Parathyroid adenoma (tissue), 2 donors: ENCODE measurements around the gene PNLIPRP1.

Experiments used
- H2AFZ ChIP-seq: fragments of 300-600 bp; sonication (generic); one replicate; pipeline ENCODE4 v1.7.0; 2017; ENCODE audit warnings: antibody characterized with exemption, mild to moderate bottlenecking
- H3K27ac ChIP-seq: fragments of 300-600 bp; sonication (generic); one replicate; pipeline ENCODE4 v1.7.0; 2017
- H3K27me3 ChIP-seq: fragments of 300-600 bp; sonication (generic); one replicate; pipeline ENCODE4 v1.7.0; 2017; ENCODE audit warnings: low read length; ENCODE audit not compliant: control insufficient read depth, insufficient read depth
- H3K36me3 ChIP-seq: fragments of 300-600 bp; sonication (generic); one replicate; pipeline ENCODE4 v1.7.0; 2017; ENCODE audit warnings: low read length; ENCODE audit not compliant: control insufficient read depth, insufficient read depth
- H3K4me1 ChIP-seq: fragments of 300-600 bp; sonication (generic); one replicate; pipeline ENCODE4 v1.7.0; 2017; ENCODE audit warnings: control low read depth
- H3K4me2 ChIP-seq: fragments of 300-600 bp; sonication (generic); one replicate; pipeline ENCODE4 v1.7.0; 2017; ENCODE audit warnings: low read length
- H3K4me3 ChIP-seq: fragments of 300-600 bp; sonication (generic); one replicate; pipeline ENCODE4 v1.7.0; 2017; ENCODE audit warnings: low read depth, low read length
- H3K79me2 ChIP-seq: fragments of 300-600 bp; sonication (generic); one replicate; pipeline ENCODE4 v1.7.0; 2017; ENCODE audit warnings: control low read depth
- H3K9ac ChIP-seq: fragments of 300-600 bp; sonication (generic); one replicate; pipeline ENCODE4 v1.7.0; 2017; ENCODE audit warnings: mild to moderate bottlenecking
- H3K9me3 ChIP-seq: fragments of 300-600 bp; sonication (generic); one replicate; pipeline ENCODE4 v1.7.0; 2017; ENCODE audit warnings: low read length; ENCODE audit not compliant: control insufficient read depth
- CTCF ChIP-seq: fragments of 300-600 bp; sonication (generic); IDR thresholded peaks from one replicate; pipeline ENCODE4 v1.7.0; 2017; ENCODE audit warnings: antibody characterized with exemption, mild to moderate bottlenecking
- donor health status: primary hyperparathyroidism.

The PNLIPRP1 gene

GRCh38 chr10:116654816-116655215 lies 64.1 kb downstream of the PNLIPRP1 start:
- Histone ChIP-seq H3K79me2 (no peaks in the 10 kb centered on the region), H3K9me3 (no peaks in the 10 kb centered on the region), H3K4me2 (no peak overlapping the region), H3K4me3 (no peak overlapping the region), H2AFZ (no peak overlapping the region), H3K27ac (no peak overlapping the region), H3K4me1 (no peaks in the 10 kb centered on the region), H3K27me3 (no peaks in the 10 kb centered on the region), H3K9ac (no peak overlapping the region), H3K36me3 (no peaks in the 10 kb centered on the region)
- TF ChIP-seq CTCF: no peak

- no peaks in the 10 kb centered on the region for H3K9me3 ChIP-seq
- TF ChIP-seq CTCF: no peak
- H2AFZ ChIP-seq: no peak overlapping the region
- H3K27me3 ChIP-seq: no peaks in the 10 kb centered on the region
- no peak overlapping the region for H3K27ac ChIP-seq
- H3K9ac ChIP-seq: no peak overlapping the region
- no peaks in the 10 kb centered on the region for H3K79me2 ChIP-seq
- H3K4me3 ChIP-seq: no peak overlapping the region
- H3K4me1 ChIP-seq: no peaks in the 10 kb centered on the region
- no peaks in the 10 kb centered on the region for H3K36me3 ChIP-seq
- no peak overlapping the region for H3K4me2 ChIP-seq
These were observed 64.8 kb downstream of the PNLIPRP1 start for GRCh38 chr10:116655568-116655967.

- TF ChIP-seq CTCF: no peak
- H3K4me2 ChIP-seq: no peak overlapping the region
- H3K27ac ChIP-seq: no peak overlapping the region
These were observed 65.3 kb downstream of the PNLIPRP1 start for GRCh38 chr10:116656044-116656443.

GRCh38 chr10:116657863-116658551 lies 67.2 kb downstream of the PNLIPRP1 start:
- H3K27me3 ChIP-seq: no peaks in the 10 kb centered on the region
- no peaks in the 10 kb centered on the region for H3K79me2 ChIP-seq
- no peak for TF ChIP-seq CTCF
- no peaks in the 10 kb centered on the region for H3K9me3 ChIP-seq
- H3K36me3 ChIP-seq: no peaks in the 10 kb centered on the region
- H3K4me3 ChIP-seq: no peak overlapping the region
- H3K4me1 ChIP-seq: no peaks in the 10 kb centered on the region
- H3K27ac ChIP-seq: no peak overlapping the region
- H2AFZ ChIP-seq: no peak overlapping the region
- H3K9ac ChIP-seq: no peak overlapping the region
- no peak overlapping the region for H3K4me2 ChIP-seq

More at GRCh38 chr10:116656044-116656443, 65.3 kb downstream of the PNLIPRP1 start:
- Histone ChIP-seq H3K27me3 (no peaks in the 10 kb centered on the region), H3K4me1 (no peaks in the 10 kb centered on the region), H3K9ac (no peak overlapping the region), H2AFZ (no peak overlapping the region), H3K9me3 (no peaks in the 10 kb centered on the region), H3K4me3 (no peak overlapping the region), H3K79me2 (no peaks in the 10 kb centered on the region), H3K36me3 (no peaks in the 10 kb centered on the region)
